ENCODE measurements around the gene CACNA1I.

DNA sequence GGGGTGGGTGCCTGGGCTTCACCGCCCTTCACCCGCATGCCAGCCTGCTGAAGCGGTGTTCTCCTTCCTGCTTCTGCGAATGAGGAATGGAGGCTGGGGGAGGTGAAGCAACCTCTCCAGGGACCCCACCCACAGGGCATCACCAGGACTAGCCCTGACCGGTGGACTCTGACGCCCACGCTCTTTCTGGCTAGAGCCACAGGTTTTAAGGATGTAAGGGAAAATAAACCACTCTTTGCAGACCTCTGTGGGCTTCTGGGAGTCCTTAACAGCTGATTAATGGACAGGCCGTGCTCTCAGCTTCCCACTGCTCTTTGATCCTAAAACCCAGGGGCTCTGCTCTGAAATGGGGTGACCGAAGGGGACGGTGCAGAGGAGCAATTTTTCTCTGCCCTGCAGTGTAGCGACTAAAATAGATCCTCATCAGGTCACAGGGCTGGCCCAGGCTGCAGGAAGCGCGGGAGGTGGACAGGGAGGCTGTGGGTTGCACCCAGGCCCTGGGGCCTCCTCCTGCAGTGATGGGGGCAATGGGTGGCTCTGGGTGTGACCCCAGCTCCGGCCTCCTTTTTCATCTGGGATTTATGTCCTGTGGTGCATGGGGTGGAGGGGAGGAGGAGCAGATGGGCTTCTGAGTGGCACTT lies 127.4 kb downstream of the CACNA1I start:
- TF ChIP-seq CTCF (IDR thresholded peaks at IDR 0.05) (no peak), ZFX (IDR thresholded peaks at IDR 0.05; ENCODE audit: borderline replicate concordance) (no peak)

Data from 22Rv1 (cell line).